ENCODE measurements around the gene CYP4F22.
A peak's percentile ranks its signal among the peaks of the same experiment; 100 is the strongest.
"Not testable (repeated sequence)": the region's sequence is repeated elsewhere in the genome, so short reads cannot be mapped to it uniquely, and the experiment has no call there.

The CYP4F22 gene

GRCh38 chr19:15508035-15508710 is at the start of gene CYP4F22:
Gene CYP4F22, plus strand, starts transcription at chr19:15508525. Its CDS starts 16,812 bp downstream, at chr19:15525337.
- H3K27me3 ChIP-seq (ENCODE audit: control insufficient read depth, insufficient read depth, low read length) = peaks cover 20% of the 10 kb centered on the region
- H3K4me3 ChIP-seq (ENCODE audit: low read length) = no peak within 1 kb of the TSS
- no peak within 1 kb of the TSS for H3K9ac ChIP-seq (ENCODE audit: low read length)
- H3K4me1 ChIP-seq (ENCODE audit: control insufficient read depth, insufficient read depth, low read length) = no peaks in the 10 kb centered on the region
- H3K27ac ChIP-seq (ENCODE audit: low read depth, low read length) = no peak within 1 kb of the TSS
- H3K36me3 ChIP-seq (ENCODE audit: control insufficient read depth, insufficient read depth, low read length) = no peaks in the 10 kb centered on the region

DNA sequence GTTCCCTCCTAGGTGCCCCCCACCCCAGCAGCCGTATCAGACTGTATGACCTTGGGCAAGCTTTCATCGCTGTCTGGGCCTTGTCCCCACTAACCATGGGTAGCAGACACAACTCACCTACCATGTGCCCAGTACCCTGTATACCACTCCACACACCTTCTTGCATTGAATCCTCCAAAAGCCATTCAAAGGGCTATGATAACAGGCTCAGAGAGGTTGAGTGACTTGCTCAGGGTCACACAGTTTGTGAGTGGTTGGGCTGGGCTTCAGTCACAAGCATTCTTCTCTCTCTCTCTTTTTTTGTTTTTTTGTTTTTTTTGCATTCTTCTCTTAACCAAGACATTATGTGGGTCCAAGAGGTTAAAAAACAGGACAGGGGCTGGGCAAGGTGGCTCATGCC is 46.6 kb upstream of the CYP4F22 start:
- H3K4me3 ChIP-seq (ENCODE audit: low read length) = no peak overlapping the region
- no peaks in the 10 kb centered on the region for H3K36me3 ChIP-seq (ENCODE audit: control insufficient read depth, insufficient read depth, low read length)
- no peak overlapping the region for H3K27ac ChIP-seq (ENCODE audit: low read depth, low read length)
- H3K4me1 ChIP-seq (ENCODE audit: control insufficient read depth, insufficient read depth, low read length) = no peaks in the 10 kb centered on the region
- H3K9ac ChIP-seq (ENCODE audit: low read length) = no peak overlapping the region
- H3K27me3 ChIP-seq (ENCODE audit: control insufficient read depth, insufficient read depth, low read length) = peaks cover under 1% of the 10 kb centered on the region

DNA sequence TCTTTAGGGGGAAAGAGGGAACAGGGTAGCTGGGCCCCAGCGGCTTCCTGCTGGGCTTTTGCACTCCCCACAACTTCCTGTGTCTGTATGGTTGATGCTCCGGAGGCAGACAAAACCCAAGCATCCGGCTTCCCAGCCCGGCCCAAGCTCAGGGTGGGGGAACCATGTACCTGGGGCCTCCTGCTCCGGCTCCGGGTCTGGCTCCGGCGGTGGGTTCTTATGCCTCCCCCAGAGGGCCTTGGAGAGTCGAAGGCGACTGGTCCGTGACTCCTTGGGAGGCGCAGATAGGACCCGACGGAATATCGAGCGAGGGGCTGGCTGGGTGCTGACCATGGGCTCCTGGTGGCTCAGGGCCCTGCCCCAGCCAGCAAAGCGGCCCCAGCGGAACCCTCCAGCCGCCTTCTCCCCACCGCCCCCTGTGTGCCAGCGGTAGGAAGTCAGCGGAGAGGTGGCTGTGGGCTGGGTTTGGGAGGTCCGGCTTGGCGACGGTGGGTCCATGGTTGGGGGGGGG is 44.4 kb upstream of the CYP4F22 start:
- H3K27me3 ChIP-seq (ENCODE audit: control insufficient read depth, insufficient read depth, low read length) = no peaks in the 10 kb centered on the region

DNA sequence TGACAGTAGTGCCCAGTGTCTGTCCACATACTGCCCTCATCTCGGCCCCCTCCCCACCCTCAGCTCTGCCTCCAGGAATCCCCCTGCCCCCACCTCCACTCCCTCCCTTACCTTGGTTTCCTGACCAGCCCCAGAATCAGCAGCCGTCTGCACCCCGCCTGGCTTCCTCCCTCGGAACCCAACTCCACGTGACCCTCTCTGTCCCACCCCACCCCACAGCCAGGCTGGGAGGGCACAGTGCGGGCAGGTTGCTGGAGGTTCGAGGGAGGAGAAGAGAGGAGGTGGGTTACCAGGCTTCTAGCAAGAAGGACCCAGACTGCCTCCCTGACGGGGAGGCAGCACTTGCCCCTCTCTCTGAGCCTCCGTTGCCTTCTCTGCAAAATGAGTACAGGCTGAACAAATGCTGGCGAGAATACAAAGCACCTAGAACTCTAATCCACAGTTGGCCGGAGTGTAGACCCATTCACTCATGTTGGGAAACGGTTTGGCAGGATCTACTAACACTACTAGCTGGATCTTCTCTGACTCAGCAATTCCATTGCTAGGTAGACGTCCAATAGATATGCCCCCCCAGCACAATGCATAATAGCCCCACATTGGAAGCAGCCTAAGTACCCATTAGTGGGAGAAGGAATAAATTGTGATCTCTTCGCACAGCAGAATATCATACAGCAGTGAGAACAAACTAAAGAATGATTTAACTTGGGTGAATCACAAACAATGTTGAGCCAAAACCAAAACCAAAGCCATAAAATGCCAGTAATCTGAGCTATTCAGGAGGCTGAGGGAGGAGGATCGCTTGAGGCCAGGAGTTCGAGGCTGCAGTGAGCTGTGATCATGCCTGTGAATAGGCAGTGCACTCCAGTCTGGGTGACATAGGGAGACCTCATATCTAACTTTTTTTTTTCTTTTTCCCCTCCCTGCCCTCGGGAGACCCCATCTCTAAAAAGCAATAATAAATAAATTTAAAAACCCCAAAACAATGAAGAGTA is 43.6 kb upstream of the CYP4F22 start, which contains the start of gene RASAL3:
Gene RASAL3 (minus strand): TSS at position 151 of the 992 bp plus-strand sequence. CDS start 186 bp downstream, outside the sequence.
- peak within 1 kb of the TSS; percentile 52 for H3K4me3 ChIP-seq (ENCODE audit: low read length)

More for the DNA sequence above, 44.4 kb upstream of the CYP4F22 start:
- Histone ChIP-seq H3K9ac (ENCODE audit: low read length) (no peak overlapping the region), H3K4me3 (ENCODE audit: low read length) (peak overlapping the region; percentile 52), H3K27ac (ENCODE audit: low read depth, low read length) (no peak overlapping the region), H3K36me3 (ENCODE audit: control insufficient read depth, insufficient read depth, low read length) (no peaks in the 10 kb centered on the region), H3K4me1 (ENCODE audit: control insufficient read depth, insufficient read depth, low read length) (no peaks in the 10 kb centered on the region)

GRCh38 chr19:15466851-15467733 is 41.2 kb upstream of the CYP4F22 start:
- Histone ChIP-seq H3K4me1 (ENCODE audit: control insufficient read depth, insufficient read depth, low read length) (no peaks in the 10 kb centered on the region), H3K36me3 (ENCODE audit: control insufficient read depth, insufficient read depth, low read length) (no peaks in the 10 kb centered on the region), H3K27ac (ENCODE audit: low read depth, low read length) (no peak overlapping the region), H3K27me3 (ENCODE audit: control insufficient read depth, insufficient read depth, low read length) (peaks cover 10% of the 10 kb centered on the region), H3K4me3 (ENCODE audit: low read length) (no peak overlapping the region), H3K9ac (ENCODE audit: low read length) (no peak overlapping the region)

More for the DNA sequence above, 43.6 kb upstream of the CYP4F22 start, which contains the start of gene RASAL3:
- Histone ChIP-seq H3K27me3 (ENCODE audit: control insufficient read depth, insufficient read depth, low read length) (peaks cover 7% of the 10 kb centered on the region), H3K4me1 (ENCODE audit: control insufficient read depth, insufficient read depth, low read length) (no peaks in the 10 kb centered on the region), H3K36me3 (ENCODE audit: control insufficient read depth, insufficient read depth, low read length) (no peaks in the 10 kb centered on the region), H3K9ac (ENCODE audit: low read length) (no peak within 1 kb of the TSS), H3K27ac (ENCODE audit: low read depth, low read length) (no peak within 1 kb of the TSS)

DNA sequence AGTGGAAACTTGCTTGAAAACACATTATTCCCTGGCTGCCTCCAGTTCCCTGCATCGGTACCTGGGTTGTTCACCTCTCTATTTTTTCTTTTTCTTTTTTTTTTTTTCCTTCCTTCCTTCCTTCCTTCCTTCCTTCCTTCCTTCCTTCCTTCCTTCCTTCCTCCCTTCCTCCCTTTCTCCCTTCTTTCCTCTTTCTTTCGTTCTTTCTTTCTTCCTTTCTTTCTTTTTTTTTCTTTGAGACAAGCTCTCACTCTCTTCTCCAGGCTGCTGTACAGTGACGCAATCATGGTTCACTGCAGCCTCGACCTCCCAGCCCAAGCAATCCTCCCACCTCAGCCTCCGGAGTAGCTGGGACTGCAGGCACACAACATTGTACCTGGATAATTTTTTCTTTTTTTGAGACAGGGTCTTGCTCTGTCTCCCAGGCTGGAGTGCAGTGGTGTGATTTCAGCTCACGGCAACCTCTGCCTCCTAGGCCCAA is 40.6 kb upstream of the CYP4F22 start:
- H3K4me1 ChIP-seq (ENCODE audit: control insufficient read depth, insufficient read depth, low read length) = no peaks in the 10 kb centered on the region
- peaks cover 10% of the 10 kb centered on the region for H3K27me3 ChIP-seq (ENCODE audit: control insufficient read depth, insufficient read depth, low read length)
- H3K27ac ChIP-seq (ENCODE audit: low read depth, low read length) = no peak overlapping the region
- no peak overlapping the region for H3K9ac ChIP-seq (ENCODE audit: low read length)
- H3K36me3 ChIP-seq (ENCODE audit: control insufficient read depth, insufficient read depth, low read length) = no peaks in the 10 kb centered on the region
- H3K4me3 ChIP-seq (ENCODE audit: low read length) = no peak overlapping the region

DNA sequence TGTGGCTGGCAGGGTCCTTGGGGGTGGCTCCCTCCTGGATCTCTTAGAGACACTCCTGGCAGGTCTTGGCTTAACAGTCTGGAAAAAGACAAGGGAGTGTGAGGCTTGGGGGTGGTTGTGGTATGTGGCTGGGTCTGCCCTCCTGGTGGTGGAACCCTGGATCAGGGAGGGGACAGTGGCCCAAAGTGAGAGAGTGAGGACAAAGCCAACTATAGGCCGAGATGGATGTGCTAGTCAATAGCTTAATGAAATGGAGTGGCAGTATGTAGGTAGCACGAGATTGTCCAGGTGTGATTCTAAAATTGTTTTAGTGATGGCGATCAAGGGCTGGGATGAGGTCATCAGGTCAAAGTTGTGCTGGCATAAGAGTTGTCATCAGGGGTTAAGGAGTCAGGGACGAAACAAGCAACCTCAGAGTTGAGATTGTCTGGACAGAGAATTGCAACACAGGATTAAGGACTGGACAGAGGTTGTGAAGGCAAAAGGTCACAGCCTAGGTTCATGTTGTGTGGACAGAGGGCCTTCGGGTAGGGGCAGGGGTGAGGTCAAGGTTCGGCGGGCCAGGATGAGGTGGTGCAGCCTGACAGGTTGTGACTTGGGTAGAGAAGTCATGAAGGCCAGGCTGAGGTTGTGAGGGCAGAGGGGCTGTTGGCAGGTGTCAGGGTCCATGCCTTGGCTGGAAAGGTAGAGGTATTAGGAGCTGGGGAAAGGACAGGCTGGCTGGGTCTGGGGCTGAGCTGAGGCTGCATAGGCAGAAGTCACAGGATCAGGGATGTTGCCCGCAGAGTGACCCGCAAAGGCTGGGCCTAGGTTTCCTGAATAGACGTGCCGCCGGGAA is 39.4 kb upstream of the CYP4F22 start:
- Histone ChIP-seq H3K4me3 (ENCODE audit: low read length) (no peak overlapping the region), H3K36me3 (ENCODE audit: control insufficient read depth, insufficient read depth, low read length) (no peaks in the 10 kb centered on the region), H3K9ac (ENCODE audit: low read length) (no peak overlapping the region), H3K4me1 (ENCODE audit: control insufficient read depth, insufficient read depth, low read length) (no peaks in the 10 kb centered on the region), H3K27ac (ENCODE audit: low read depth, low read length) (no peak overlapping the region), H3K27me3 (ENCODE audit: control insufficient read depth, insufficient read depth, low read length) (peaks cover 10% of the 10 kb centered on the region)

GRCh38 chr19:15469513-15470297 is 38.6 kb upstream of the CYP4F22 start:
- Histone ChIP-seq H3K27me3 (ENCODE audit: control insufficient read depth, insufficient read depth, low read length) (peaks cover 10% of the 10 kb centered on the region), H3K9ac (ENCODE audit: low read length) (no peak overlapping the region), H3K36me3 (ENCODE audit: control insufficient read depth, insufficient read depth, low read length) (no peaks in the 10 kb centered on the region), H3K27ac (ENCODE audit: low read depth, low read length) (no peak overlapping the region), H3K4me3 (ENCODE audit: low read length) (peak overlapping the region; percentile 57), H3K4me1 (ENCODE audit: control insufficient read depth, insufficient read depth, low read length) (no peaks in the 10 kb centered on the region)

DNA sequence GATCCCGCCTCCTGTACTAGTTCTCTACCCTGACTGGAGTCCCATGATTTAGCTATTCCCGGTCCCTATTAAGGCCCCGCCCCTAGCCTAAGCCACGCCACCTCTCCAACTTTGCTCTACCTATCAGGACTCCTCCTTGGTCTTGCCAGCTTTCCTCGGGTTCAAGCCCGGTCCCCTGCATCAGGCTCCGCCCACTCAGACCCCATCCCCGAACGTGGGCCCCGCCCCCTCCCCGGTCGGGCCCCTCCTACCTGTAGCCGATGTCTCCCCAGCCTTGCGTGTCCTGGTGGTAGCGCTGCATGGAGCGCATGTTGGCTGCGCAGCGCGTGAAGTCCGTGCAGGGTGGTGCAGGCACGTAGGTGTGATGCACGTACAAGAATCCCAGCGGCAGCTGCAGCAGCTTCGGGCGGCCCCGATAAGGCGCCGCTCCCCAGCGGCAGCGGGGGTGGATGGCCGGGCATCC is 36.7 kb upstream of the CYP4F22 start:
- H3K27me3 ChIP-seq (ENCODE audit: control insufficient read depth, insufficient read depth, low read length) = peaks cover 10% of the 10 kb centered on the region
- H3K4me3 ChIP-seq (ENCODE audit: low read length) = no peak overlapping the region
- H3K9ac ChIP-seq (ENCODE audit: low read length) = no peak overlapping the region
- no peak overlapping the region for H3K27ac ChIP-seq (ENCODE audit: low read depth, low read length)
- H3K36me3 ChIP-seq (ENCODE audit: control insufficient read depth, insufficient read depth, low read length) = no peaks in the 10 kb centered on the region
- H3K4me1 ChIP-seq (ENCODE audit: control insufficient read depth, insufficient read depth, low read length) = no peaks in the 10 kb centered on the region

GRCh38 chr19:15473821-15474220 is 34.5 kb upstream of the CYP4F22 start:
- H3K27me3 ChIP-seq (ENCODE audit: control insufficient read depth, insufficient read depth, low read length) = peaks cover 10% of the 10 kb centered on the region
- not testable (repeated sequence) for H3K4me1 ChIP-seq (ENCODE audit: control insufficient read depth, insufficient read depth, low read length); H3K27ac ChIP-seq (ENCODE audit: low read depth, low read length); H3K36me3 ChIP-seq (ENCODE audit: control insufficient read depth, insufficient read depth, low read length); H3K9ac ChIP-seq (ENCODE audit: low read length); H3K4me3 ChIP-seq (ENCODE audit: low read length)

Data from rectal smooth muscle tissue (tissue), 1 donor.